Stimulated activated CD4-positive, alpha-beta T cell treated with anti-CD3 and anti-CD28 coated beads, Interleukin-12 subunit alpha, Interleukin-12 subunit beta, amount 100 ng/mL, for 48 hours (primary cell): Measurements from ENCODE around the gene CACNA2D3.
"Not testable (repeated sequence)": the region's sequence is repeated elsewhere in the genome, so short reads cannot be mapped to it uniquely, and the experiment has no call there.

Experiments used
- DNase-seq, 3 donors: peaks; one replicate each; pipeline ENCODE4 v3.0.0-alpha.2; 2020; ENCODE audit warnings: low read depth in 2 of 3, low spot score in 1 of 3

The CACNA2D3 gene

GRCh38 chr3:54970895-54971294 lies 848.5 kb downstream of the CACNA2D3 start:
- no peak for DNase-seq

GRCh38 chr3:54977439-54977838 lies 855.1 kb downstream of the CACNA2D3 start:
- no peak for DNase-seq

- DNase-seq: not testable (repeated sequence)
Observed at GRCh38 chr3:54977946-54978345, 855.6 kb downstream of the CACNA2D3 start.

GRCh38 chr3:54982807-54983206 lies 860.5 kb downstream of the CACNA2D3 start:
- no peak for DNase-seq

GRCh38 chr3:54983266-54984099 lies 861.1 kb downstream of the CACNA2D3 start:
- DNase-seq: no peak

GRCh38 chr3:54985856-54986255 lies 863.5 kb downstream of the CACNA2D3 start:
- DNase-seq: no peak

- no peak for DNase-seq
Observed at GRCh38 chr3:54986294-54986693, 863.9 kb downstream of the CACNA2D3 start.

- DNase-seq: no peak
Observed at GRCh38 chr3:54987719-54988118, 865.4 kb downstream of the CACNA2D3 start.

GRCh38 chr3:54988302-54988837 lies 866.0 kb downstream of the CACNA2D3 start:
- DNase-seq: no peak

GRCh38 chr3:54988838-54989630 lies 866.7 kb downstream of the CACNA2D3 start:
- no peak for DNase-seq

- no peak for DNase-seq
Observed at GRCh38 chr3:54994111-54994513, 871.8 kb downstream of the CACNA2D3 start.

- DNase-seq: no peak
Observed at GRCh38 chr3:54999159-54999558, 876.8 kb downstream of the CACNA2D3 start.

GRCh38 chr3:54999811-55000210 lies 877.5 kb downstream of the CACNA2D3 start:
- no peak for DNase-seq

- no peak for DNase-seq
Observed at GRCh38 chr3:55000546-55000945, 878.2 kb downstream of the CACNA2D3 start.

- DNase-seq: no peak
Observed at GRCh38 chr3:55000953-55001352, 878.6 kb downstream of the CACNA2D3 start.

GRCh38 chr3:55002416-55002930 lies 880.1 kb downstream of the CACNA2D3 start:
- DNase-seq: no peak

- DNase-seq: no peak
Observed at GRCh38 chr3:55006244-55006676, 883.9 kb downstream of the CACNA2D3 start.

GRCh38 chr3:55007971-55008370 lies 885.6 kb downstream of the CACNA2D3 start:
- DNase-seq: no peak

- no peak for DNase-seq
Observed at GRCh38 chr3:55009372-55009771, 887.0 kb downstream of the CACNA2D3 start.

- no peak for DNase-seq
Observed at GRCh38 chr3:55012091-55012490, 889.7 kb downstream of the CACNA2D3 start.

- no peak for DNase-seq
Observed at GRCh38 chr3:55013145-55013925, 891.0 kb downstream of the CACNA2D3 start.
